Heart left ventricle (tissue), 13 donors: Measurements from ENCODE around the gene PIP5K1B.

Experiments
- CTCF ChIP-seq, 12 donors: fragments of 200-600 bp; sonication (generic) in 4 of 12; IDR thresholded peaks; one replicate each; pipeline versions ENCODE4 v1.5.0 to v1.8.0; 2018 to 2022; ENCODE audit warnings: antibody characterized with exemption in 12 of 12, mild to moderate bottlenecking in 5 of 12
- POLR2A ChIP-seq, 2 donors: fragments of 450-650 bp; IDR thresholded peaks; one replicate each; pipeline ENCODE4 v1.6.1; 2017; ENCODE audit warnings: antibody characterized with exemption in 2 of 2, mild to moderate bottlenecking in 2 of 2, moderate library complexity in 2 of 2
- donor health status: ischemic (EF 13 %, LVEDD 7.1; RV severe dilation, severe dysfunction).
- donor health status: DM: no; HTN: yes; CAD: no.
- donor health status: DM: no; HTN: no; CAD: no.
- donor health status: ischemic (EF 25% LVEDD 6.9; RV normal size, moderate dysfunction).
- donor health status: ischemic (EF 25% LVEDD 5.7; RV mildly dilated, moderate dysfunction).
- donor health status: ischemic (EF 35%, LVEDD 5.7; RV mildly dilated, moderate dysfunction).
- donor health status: nonischemic (EF 11% LVEDD 7.7; RV severe dilation, severe dysfunction).
- donor health status: DM: yes; HTN: yes; CAD: no.
- donor health status: PGD.
- donor health status: ischemic (EF 29% LVEDD 5.4; RV normal size, mild dysfunction).
- donor health status: nonischemic (EF 23%, LVEDD 6.1; RV moderate dilation, normal function).

GRCh38 chr9:68740561-68740960 is 35.5 kb downstream of the PIP5K1B start:
- TF ChIP-seq POLR2A (IDR thresholded peaks at IDR 0.05): no peak
- TF ChIP-seq CTCF (IDR thresholded peaks at IDR 0.05): no peak
